ENCODE measurements around the gene VWA3B.

The VWA3B gene

DNA sequence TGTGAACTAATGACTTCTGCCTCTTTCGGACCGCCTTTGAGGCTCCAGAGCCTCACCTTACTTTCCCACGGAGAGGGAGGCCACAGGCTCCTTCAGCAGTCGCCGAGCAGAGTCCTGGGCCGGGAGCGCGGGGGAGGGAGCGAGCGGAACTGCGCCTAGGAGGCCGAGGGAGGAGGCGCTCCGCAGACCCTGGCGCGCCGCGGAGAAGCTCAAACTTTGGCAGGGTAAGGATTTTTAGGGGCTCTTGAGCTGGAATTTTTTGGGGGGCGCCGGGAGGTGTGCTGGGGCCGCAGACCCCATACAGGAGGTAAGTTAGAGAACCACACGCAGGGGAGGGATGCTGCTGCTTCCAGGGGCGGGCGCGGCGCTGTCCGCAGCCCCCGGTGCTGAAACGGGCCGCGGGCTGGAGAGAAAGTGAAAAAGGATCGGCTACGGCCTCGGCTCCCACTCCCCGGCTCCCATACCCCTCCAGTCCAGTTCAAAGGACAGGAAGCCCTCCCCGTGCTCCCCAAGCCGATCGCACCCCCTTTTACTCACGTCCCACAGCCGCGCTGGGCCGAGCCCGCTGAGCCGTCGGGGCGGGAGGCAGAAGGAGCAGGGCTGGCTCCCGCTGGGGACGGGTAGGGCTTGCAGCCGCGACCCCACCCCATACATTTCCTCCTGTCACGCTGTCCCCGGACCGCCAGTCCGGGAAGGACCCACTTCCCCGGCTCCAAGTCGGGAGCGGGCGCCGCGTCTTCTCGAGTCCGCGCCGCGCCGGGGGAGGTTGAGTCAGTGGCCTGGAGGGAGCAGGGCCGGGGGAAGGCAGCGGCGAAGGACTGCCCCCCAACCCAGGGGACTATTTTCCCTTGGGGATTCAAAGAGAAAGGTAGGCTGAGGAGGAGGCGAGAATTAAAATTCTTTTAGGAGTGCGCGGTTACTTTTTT is 259.6 kb downstream of the VWA3B start, which contains the start of gene CNGA3:
CNGA3 (plus strand) TSS at position 146 of the 926 bp plus-strand sequence. CDS start 23,520 bp downstream, outside the sequence.
- DNase-seq: peak; percentile 33

DNA sequence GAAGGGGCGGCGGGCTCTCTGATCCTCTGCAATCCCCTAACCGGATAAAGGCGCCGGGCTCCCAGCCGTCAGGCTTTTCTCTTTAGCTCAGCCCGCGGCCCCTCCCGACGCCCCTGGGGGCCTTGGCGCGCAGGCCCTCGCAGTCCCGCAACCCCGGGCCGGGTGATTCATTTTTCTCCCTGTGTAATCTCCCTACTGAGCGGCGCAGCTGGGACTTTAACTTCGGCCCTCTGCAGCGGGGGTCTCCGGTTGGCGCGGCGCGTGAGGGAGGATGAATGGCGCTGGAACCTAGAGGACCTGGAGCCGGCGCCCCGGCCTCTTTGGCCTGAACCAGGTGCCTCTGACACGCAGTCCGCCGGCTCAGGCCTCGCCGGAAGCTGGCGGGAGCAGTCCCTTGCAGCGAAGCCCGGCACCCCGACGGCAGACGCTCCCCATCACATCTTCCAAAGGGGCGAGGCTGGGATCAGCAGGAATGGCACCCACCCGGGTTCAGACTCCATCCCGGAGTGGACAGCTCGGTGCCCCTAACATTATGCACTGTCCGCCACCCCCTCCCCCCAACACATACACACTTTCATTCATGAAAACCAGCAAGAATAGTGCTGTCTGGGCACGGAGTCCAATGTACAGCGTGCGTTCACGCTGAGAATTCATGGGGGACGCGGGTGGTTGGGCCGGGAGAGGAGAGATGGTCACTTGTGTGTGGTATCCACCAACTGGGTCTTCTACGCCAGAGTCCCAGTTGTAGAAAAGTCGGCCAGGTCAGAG is 260.5 kb downstream of the VWA3B start:
- DNase-seq: no peak

DNA sequence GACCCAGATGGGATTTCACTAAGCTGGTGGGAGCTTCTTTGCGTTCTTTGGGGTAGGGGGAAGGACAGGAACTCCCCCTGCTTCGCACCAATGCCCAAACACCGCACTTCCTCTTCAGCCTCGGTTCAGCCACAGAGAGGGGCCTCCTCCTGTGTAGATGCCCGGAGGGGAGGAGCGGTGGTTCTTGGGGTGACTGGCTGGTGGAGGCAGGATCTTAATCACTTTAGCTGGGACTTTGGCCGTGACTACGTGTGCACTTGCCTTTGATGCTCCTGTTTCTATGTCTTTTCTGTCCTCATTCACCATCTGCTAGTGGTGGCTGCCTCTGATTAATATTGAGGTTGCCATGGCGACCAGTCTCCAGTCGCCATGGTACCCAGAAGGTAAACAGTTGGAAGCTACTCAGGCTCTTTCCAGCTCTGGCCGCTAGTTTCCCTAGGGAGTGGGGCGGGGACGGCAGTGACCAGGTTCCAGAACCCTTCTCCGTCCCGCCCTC is 261.1 kb downstream of the VWA3B start:
- DNase-seq: no peak

DNA sequence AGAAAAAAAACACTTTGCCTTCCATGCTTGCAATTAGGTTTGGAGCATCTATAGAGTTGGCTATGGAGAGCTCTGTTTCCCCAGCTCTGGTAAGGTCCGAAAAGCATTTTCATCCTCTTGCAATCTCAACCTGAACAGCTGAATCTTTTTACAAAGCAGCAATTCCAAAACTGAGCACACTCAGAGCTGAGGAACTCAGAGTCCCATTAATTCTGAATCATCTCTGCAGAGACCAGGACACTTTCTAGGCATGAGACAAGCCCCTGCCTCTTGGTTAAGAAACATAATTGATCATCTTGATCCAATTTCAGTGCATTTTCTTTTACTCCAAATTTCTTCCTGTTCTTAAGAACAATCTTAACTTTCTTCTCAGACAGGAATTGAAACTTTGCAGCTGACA is 263.4 kb downstream of the VWA3B start:
- DNase-seq: no peak

DNA sequence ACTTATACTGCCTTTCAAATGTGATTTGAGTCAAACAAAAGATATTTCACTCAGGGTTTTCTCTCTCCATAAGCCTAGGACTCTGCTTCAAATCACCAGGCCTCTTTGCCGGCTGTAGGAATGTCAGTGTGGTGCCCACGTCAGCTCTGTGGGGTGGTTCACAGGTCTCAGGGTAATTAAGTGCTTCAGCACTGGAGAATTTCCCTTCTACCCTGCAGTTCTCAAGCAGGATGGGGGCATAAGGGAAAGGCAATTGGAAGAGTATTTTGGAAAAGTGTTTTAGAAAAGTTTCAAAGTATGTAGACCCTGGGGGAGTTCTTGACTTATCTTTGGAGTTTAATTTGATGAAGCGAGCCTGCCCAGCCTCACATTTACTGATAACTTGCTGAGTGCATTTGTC is 268.9 kb downstream of the VWA3B start:
- no peak for DNase-seq

DNA sequence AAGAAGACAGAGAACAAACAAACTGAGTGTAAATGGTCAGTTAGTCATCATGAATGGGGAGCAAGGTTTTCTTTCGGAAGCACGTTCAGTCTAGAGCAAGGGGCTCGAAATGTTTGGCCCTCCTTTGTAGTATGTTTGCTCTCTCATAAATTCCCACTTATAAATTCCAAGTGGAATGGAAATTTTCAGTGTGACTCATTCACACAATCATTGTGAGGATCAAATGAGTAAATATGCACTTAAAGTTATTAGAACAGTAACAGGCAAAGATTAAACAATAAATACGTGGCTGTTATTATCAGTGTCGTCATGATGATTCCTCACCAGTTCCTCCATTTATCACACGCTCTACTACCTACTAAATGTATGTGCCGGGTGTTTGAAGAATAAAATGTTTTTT is 269.8 kb downstream of the VWA3B start:
- no peak for DNase-seq

DNA sequence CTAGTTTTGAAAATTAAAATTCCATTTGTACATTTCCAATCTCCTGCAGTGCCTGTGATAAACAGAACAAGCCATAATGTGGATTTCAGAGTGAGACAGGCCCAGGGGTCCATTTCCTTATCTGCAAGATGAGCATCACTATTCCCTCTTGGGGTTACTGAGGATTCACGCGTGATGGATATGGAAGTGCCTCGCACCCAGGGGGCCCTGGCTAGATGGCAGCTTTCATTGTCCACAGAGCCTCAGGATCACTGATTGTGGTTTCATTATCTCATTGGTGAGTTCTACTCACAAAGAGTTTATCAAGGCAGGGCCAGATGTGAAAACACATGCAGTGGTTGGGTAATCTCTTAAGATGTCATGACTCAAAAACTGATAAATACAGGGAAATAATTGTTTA is 270.9 kb downstream of the VWA3B start:
- DNase-seq: no peak

DNA sequence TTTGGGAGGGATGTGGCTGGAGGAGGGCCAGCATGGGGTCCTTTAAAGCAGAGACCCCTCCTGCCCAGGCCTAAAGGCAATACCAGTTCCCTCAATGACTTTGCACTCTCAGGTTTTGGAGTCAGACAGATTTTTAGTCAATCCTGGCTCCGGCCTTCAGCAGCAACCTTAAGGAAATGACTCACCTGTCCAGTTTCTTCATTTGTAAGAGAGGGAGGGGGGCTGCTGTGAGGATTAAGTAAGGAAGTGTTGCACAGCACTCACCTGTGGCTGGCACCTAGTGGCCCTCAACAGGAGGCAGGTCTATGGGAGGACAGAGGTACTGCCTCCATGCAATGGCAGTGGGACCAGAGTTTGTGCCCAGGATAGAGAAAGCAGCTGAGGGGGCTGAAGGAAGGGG is 273.0 kb downstream of the VWA3B start:
- no peak for DNase-seq
